NCI-H524 (cell line): ENCODE measurements around the gene MIAT.

Experiments
- DNase-seq, 2 experiments: peaks; one replicate each; lab custom pipeline; 2025; lab: John Stamatoyannopoulos, UW

Gene MIAT

DNA sequence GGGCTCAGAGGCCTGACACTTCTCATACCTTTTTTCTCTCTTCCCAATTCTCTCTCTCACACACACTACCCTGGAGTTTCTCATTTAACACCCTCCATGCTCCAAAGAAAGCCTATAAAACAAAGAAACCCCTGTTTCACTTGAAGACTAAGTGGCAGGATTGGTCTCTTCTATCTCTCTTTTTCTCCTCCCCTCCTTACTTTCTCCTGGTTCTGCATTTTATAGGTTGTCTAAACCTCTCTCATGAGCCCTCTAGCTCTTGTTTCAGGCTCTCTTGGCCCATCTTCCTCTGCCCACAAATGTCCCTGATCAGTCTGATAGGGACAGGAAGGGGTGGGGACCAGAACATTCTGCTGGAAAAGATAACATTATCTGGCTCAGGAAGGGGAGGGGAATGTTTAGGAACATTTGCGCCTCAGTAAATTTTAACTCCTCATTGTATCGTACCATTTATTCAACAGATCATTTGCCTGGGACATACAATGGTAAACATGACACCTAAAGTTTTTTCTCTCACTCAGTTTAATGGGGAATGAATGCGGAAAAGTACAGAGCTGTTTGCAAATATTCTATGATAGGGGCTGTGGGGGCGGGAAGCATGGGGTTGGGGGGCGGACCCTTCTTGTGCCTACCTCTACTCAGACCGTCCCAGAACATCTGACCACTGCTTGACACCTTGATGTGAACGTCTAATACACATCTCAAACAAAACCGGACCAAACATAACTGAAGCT is 24.8 kb upstream of the MIAT start:
- no peak for DNase-seq

- DNase-seq, result no peak
These were observed 23.2 kb upstream of the MIAT start for GRCh38 chr22:26634189-26634588.

DNA sequence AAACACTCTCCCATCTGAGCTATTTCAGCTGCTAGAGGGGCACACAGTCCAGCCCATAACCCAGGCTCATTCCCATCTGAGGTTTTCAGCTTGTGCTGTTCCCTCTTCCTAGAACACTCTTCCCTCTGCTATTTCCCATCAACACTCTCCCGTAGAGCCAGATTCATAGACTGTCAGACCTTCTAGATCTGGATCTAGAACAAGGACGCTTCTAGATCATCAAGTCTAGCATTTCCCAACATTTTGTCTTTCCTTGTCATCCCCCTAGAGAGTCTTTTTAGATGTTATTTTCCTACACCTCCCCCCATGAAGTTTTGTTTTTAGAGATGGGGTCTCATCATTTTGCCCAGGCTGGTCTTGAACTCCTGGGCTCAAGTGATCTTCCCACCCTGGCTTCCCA is 22.3 kb upstream of the MIAT start:
- DNase-seq, result no peak

- DNase-seq, result no peak
These were observed 21.1 kb upstream of the MIAT start for GRCh38 chr22:26636296-26636695.

DNA sequence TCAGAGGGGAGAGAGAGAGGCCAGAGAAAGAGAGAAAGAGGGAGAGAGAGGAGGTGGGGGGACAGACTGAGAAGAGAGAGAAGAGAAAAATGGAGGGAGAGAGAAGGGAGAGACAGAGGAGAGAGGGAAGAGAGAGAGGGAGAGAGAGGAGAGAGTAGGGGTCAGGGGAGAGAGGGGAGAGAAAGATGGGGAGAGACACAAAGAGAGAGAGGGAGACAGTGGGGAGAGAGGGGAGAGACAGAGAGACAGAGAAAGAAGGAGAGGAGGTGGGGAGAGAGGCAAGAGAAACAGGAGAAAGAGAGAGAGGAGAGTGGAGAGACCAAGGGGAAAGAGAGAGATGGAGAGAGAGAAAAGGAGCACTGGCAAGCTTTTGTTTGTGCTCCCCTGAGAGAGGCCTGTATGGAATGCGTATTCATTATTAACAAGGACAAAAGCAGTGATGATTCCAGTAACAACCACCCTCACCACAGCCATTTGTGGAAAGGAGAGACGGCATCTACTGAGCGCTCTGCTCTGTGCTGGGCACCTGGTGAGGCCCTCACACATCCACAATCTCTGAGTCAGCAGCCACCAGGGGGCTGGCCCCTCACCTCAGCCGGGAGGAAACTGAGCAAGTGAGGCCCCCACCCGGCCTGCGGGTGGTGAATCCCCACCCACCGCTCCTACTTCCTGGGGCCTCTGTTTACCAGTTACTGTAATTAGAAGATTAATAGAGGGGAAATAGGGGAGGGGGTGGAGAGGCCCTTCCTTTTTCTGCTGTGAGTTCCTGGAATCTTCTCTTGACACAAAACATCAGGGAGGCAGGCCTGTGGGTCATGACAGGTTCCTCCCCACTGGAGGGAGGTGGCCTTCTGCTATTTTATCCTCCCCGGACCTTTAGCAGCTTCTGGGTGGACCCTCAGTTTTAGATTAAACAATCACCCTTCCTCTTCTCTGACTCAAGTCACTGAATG is 14.6 kb upstream of the MIAT start:
- DNase-seq, result peak in 1 of 2 experiments; percentile 9

DNA sequence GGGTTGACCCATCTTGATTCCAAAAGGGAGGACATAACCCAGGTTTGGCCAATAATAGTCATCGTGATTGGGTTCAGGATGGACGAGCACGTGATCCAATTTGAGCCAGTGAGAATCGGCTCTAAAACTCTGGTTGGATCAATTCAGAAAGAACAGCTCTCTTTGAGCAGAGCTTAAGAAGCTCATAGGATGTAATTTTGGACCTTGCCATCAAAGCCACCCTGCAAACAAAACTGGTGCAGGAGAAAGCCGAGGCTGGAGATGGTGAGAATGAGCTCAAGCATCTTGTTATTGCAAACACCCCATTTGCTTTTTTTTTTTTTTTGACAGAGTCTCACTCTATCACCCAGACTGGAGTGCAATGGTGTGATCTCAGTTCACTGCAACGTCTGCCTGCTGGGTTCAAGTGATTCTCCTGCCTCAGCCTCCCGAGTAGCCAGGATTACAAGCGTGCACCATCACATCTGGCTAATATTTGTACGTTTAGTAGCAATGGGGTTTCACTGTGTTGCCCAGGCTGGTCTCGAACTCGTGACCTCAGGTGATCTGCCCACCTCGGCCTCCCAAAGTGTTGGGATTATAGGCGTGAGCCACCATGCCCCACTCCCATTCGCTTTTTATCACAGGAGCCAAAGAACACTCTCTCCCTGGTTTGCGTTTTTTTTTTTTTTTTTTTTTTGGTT is 13.8 kb upstream of the MIAT start:
- DNase-seq, result no peak

DNA sequence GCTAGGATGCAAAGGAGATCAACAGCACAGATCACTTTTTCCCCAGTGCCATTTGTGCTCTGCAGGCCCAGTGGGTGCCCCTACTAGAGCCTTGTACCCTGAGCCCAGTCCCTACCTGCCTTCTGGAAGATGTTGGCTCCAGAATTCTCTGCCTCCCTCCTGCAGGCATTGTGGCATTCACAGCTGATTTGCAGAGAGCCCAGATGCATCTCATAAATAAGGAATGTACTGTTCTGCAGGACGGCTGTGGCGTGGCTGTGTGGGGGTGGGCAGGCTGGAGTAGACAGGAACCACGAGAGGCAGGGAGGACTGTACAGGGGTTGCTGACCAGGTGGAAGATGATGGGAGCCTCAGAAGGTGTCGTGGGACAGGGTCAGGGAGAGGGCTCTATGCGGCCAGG is 11.2 kb upstream of the MIAT start:
- no peak for DNase-seq

- DNase-seq, result peak; percentile 39 to 82
These were observed 9.3 kb upstream of the MIAT start for GRCh38 chr22:26648011-26648497.

DNA sequence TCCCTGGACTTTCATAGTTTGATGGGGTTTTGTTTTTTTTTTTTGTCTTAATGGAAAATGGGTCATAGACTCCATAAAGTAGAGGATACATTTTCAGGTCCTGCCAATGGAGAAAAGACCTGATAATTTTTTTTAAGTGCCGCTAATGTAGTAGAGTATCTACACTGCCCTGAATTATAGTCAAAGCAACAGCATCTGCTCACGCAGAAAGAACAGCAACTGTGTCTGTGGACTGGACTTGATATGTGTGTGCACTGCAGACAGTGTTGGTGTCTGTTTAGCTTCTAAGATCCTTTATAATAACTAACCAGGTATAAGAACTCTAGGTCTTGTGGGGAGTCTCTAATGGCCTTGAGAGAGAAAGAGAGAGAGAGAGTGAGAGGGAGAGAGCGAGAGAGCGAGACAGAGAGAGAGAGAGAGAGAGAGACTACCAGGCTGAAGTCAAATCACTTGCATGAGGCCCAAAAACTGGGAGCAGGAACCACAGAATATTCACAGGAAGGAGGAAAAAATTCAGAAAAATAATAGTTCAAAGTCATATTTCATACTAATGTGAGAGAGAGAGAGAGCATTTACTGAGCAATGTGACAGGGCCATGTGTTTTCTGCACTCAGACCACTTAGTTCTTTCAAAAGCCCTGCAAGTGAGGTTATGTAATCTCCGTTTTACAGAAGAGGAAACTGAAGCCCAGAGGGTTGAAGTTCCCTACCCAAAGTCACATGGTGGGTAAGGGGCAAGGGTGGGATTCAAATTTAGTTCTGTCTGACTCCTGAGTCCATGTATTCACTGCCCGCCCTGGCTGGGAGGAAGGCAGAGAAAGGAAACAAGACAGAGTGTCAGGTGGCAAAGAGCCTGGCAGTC is 8.6 kb upstream of the MIAT start:
- peak in 1 of 2 experiments; percentile 40 for DNase-seq

DNA sequence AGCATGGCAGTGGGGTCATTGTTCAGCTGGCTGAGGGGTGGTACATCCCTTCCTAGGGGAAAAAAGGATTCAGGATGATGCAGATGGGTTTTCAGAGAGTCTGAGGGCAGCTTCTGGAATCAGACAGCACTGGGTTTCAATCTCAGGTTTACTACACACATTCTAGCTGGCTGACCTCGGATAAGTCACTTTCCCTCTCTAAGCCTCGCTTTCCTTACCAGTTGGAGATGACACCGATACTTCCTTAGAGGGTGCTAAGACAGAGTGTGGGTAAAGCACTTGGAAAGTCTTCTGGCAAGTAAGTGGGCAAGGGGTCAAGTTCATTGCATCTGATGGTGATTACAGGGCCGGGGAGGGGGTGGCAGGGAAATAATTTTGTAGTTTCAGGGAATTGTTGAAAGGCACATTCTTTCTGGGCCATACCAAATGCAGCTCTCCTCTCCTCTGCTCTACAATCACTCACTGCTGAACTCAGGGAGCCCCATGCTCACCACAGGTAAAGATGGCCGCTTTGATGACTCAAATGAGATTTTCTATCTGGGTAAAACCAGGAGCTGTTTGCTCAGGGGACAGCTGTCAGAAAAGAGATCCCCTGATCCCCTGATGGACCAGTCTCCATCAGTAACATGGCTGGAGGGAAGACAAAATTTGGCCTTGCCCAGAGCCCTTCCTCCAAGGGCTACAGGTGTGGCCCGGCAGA is 6.5 kb upstream of the MIAT start:
- no peak for DNase-seq

DNA sequence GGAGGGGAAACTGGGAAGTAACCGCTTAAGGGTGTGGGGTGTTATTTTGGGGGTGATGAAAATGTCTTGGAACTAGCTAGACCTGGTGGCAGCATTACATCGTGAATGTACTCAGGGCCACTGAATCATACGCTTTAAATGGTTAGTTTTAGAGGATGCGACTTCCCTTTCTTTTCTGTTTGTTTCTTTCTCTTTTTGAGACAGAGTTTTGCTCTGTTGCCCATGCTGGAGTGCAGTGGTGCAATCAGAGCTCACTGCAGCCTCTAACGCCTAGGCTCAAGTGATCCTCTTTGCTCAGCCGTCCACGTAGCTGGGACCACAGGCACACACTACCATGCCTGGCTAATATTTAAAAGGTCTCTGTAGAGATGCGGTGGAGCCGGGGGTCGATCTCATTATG is 5.6 kb upstream of the MIAT start:
- DNase-seq, result no peak

DNA sequence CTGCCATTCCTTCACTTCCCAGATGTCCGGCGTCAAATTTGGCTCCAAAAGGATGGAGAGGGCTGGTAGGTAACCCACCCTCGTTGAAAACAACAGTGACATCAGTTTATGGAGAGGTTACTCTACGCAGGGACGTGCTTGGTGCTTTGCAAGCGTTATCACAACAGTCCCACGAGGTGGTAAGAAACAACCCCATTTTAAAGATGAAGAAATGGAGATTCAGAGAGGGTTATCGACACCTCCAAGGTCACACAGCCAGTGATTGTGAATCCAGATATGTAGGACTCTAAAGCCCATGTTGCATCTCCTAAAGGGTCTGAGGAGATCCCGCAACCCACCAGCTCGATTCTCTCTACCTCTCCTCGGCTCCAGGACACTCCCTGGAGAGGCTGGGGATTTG is 773 bp downstream of the MIAT start:
- DNase-seq, result peak in 1 of 2 experiments; percentile 47

DNA sequence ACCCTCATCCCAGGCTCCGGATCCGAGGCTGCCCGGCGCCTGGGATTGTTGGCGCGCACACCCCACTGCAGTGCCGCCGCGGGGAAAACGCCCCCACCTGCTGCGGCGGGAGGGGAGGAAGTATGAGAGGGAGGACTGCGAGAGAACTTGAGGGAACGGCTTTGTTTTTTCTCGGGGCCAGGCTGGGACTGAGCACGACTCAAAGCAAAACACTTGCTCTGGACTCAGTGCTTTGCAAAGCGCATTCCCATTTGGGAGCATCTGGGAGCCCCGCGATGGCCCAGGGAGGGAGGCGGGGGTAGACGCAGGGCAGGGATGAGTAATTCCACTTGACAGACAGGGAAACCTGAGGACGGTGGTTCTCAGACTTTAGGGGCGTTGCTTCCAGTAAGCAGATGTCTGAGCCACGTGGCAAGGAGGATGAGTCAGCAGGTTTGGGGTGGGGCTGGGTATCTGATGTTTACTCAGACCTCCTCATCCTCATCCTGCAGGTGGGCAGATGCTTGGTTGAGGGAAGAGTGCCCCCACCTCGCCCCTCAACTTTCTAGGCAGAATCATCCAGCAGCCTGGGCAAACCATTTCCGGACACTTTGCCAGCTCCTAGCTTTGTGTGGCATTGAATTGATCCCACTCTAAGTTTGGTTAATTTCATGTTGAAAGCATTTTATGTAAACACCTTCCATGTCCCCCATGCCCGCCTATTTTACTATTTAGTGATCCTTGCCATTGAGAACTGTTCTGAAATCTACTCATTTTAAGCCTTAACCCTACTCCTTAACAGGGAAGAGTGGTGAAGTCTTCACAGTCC is 1.5 kb downstream of the MIAT start:
- peak; percentile 98 to 99 for DNase-seq

DNA sequence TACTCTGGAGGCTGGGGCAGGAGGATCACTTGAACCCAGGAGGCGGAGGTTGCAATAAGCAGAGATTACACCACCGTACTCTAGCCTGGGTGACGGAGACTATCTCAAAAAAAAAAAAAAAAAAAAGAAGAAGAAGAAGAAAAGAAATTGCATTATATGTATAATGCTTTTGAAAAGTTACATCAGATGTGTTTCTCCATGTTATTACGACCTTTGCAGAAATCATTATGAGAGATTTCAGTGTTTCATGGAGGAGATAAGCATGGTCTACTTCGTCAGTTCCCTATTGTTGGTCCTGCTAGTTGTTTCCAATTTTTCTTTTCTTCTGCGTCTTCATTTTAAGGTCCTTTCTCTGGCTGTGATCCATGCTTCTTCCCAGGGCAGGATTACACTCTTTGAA is 3.0 kb downstream of the MIAT start:
- no peak for DNase-seq

- DNase-seq, result peak; percentile 87 to 95
These were observed 3.7 kb downstream of the MIAT start for GRCh38 chr22:26660961-26661578.

- DNase-seq, result no peak
These were observed 4.8 kb downstream of the MIAT start for GRCh38 chr22:26662160-26662559.

DNA sequence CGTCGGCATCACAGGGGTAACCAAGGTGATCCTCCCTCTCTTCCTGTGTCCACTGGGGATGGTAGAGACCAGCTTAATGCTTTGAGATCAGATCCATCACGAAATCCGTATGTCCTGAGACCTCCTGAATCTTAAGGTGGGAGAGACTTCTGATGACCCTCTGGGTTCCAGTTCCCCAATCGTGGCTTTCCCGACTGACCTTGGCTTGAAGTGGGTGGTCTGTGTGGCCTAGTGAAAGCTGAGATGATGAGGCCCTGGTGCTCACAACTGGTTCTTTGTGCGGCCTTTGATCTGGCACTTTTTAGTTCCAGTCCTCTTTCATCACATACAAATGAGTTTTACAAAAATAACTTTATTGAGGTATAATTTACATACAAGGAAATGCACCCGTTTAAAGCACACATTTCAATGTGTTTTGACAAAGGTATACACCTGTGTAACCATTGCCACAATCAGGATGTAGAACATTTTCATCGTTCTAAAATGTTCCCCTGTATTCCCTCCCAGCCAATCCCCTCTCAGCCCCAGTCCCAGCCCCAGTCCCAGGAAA is 6.1 kb downstream of the MIAT start:
- no peak for DNase-seq

DNA sequence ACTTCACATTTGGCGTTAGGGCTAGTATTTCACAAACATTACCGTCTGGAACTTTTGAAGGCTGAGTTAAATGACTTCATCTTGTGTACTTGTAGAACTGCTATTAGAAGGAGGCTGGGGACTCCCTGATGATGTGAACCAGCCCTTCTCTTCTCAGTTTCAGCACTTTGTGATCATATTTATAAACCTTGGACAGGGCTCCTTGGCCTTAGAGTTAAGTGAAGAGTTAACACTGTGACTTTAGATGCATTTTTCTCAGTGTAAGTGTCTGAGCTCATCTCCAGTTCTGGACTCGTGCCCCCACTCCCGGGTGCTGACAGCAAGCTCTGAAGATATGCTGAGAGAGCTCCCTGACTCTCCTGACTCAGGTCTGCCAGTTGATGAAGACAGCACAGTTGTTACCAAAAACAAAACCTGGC is 8.4 kb downstream of the MIAT start:
- no peak for DNase-seq

GRCh38 chr22:26667140-26667539 is 9.8 kb downstream of the MIAT start:
- DNase-seq, result no peak
